HFFc6 (cell line): ENCODE data around the gene WNT7A. TPM values are rescaled to one million over a fixed set of nuclear protein-coding genes. Genes with fewer than 3 reads are reported as not detected.

Source experiments
- DNase-seq: peaks from one replicate; pipeline ENCODE4 v3.0.0-alpha.2; 2018
- H3K27ac Mint-ChIP-seq: 2 replicates; pipeline ENCODE4 v1.8.0; 2020; ENCODE audit warnings: mild to moderate bottlenecking, mixed read lengths
- H3K27me3 Mint-ChIP-seq: 2 replicates; pipeline ENCODE4 v1.8.0; 2021; ENCODE audit warnings: mild to moderate bottlenecking, moderate library complexity, mixed read lengths; ENCODE audit not compliant: insufficient read depth
- H3K36me3 Mint-ChIP-seq: 2 replicates; pipeline ENCODE4 v1.8.0; 2021; ENCODE audit warnings: low read depth, mixed read lengths
- H3K4me1 Mint-ChIP-seq: 2 replicates; pipeline ENCODE4 v1.8.0; 2020; ENCODE audit warnings: low read depth, mixed read lengths
- H3K4me3 Mint-ChIP-seq: 2 replicates; pipeline ENCODE4 v1.8.0; 2020; ENCODE audit warnings: mild to moderate bottlenecking, moderate library complexity, mixed read lengths
- H3K9me3 Mint-ChIP-seq: 2 replicates; pipeline ENCODE4 v1.8.0; 2020; ENCODE audit warnings: mild to moderate bottlenecking, mixed read lengths
- CTCF ChIP-seq: fragments of 200-600 bp; sonication (generic); IDR thresholded peaks from 2 replicates; pipeline ENCODE4 v1.5.0; 2021; ENCODE audit warnings: antibody characterized with exemption, mild to moderate bottlenecking
- total RNA-seq, 6 experiments: library from RNA; stranded (reverse); fragmentation: NEBNext Ultra II Directional; extraction: Animal tissue kit (Norgen Biotek cat#: 25700); gene quantifications; 2 replicates in 1 of 6; 3 replicates in 5 of 6; pipeline ENCODE4 v1.2.3, GENCODE V29; 2021

Gene WNT7A
- total RNA-seq, 6 experiments from 2014 or later = not detected

GRCh38 chr3:13879102-13879945 is 547 bp downstream of the WNT7A start:
- Mint-ChIP-seq H3K4me1 (no peaks in the 10 kb centered on the region), H3K4me3 (no peak overlapping the region), H3K9me3 (peaks cover 4% of the 10 kb centered on the region; the same call in 1 of the 2 replicates), H3K27me3 (peaks cover 42% of the 10 kb centered on the region), H3K27ac (no peak overlapping the region), H3K36me3 (no peaks in the 10 kb centered on the region)
- no peak for TF ChIP-seq CTCF
- DNase-seq = no peak

DNA sequence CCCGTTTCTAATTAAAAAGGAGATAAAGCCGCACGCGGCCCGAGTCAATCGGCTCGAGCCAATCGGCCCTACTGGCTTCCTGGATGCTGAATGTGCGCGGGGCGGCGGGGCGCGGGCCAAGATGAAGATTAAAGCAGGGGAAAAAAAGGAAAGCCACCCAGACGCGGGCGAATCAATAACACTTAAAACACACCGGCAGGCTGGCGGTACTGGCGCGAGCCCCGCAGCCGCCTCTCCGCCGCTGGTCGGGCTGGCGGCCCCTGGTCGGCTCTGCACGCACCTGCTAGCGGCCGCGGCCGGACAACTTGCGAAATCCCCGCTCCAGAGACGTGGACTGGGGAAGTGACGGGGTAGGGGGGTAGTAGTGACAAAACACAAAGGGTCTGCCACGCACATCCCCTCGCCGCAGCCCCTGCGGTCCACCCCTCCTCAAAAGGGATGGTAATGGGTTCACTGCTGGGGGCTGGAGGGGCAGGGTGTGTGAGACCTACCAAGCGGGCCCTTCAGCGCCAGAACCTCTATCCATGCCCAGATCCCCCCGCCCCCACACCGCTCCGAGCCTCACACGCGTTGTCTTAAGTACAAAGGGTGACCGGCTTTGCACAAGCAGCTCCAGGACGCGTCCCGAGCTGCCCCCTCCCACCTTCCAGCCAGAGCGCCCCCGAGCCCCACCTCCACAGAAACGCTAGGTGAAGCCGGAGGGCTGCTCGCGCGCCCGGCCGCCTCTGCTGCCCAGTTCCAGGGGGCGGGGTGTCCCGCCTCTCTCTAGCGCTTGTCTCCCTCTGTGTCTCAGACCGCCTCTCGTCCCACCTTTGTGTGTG is 1.4 kb downstream of the WNT7A start:
- Mint-ChIP-seq H3K4me3 (no peak overlapping the region), H3K4me1 (no peaks in the 10 kb centered on the region), H3K9me3 (peaks cover 4% of the 10 kb centered on the region; the same call in 1 of the 2 replicates), H3K27me3 (peaks cover 39% of the 10 kb centered on the region), H3K27ac (no peak overlapping the region), H3K36me3 (no peaks in the 10 kb centered on the region)
- DNase-seq = no peak
- no peak for TF ChIP-seq CTCF

DNA sequence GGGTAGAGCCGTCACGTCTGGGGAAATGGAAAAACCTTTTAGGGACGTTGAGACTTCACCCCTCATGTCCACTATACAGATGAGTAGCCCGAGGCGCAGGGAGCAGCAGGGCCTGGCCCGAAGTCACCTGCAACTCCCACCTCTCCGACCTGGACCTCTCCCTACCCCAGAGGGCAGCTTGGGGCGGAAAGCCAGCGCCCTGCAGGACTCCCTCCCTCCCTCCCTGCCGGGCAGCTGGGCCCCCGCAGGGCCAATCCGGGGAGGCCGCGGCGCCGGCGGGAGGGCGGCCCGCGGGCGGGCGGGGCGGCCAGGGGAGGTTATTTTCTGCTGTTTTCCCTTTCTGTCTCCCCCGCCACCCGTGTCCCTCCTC is 2.0 kb downstream of the WNT7A start:
- H3K36me3 Mint-ChIP-seq = no peaks in the 10 kb centered on the region
- no peak overlapping the region for H3K27ac Mint-ChIP-seq
- peaks cover 42% of the 10 kb centered on the region for H3K27me3 Mint-ChIP-seq
- no peaks in the 10 kb centered on the region for H3K4me1 Mint-ChIP-seq
- H3K9me3 Mint-ChIP-seq = peaks cover 4% of the 10 kb centered on the region; the same call in 1 of the 2 replicates
- no peak for TF ChIP-seq CTCF
- DNase-seq = no peak
- H3K4me3 Mint-ChIP-seq = no peak overlapping the region

- H3K4me3 Mint-ChIP-seq = no peak overlapping the region
Measured at GRCh38 chr3:13876451-13877100, 3.3 kb downstream of the WNT7A start.

More at GRCh38 chr3:13876451-13877100, 3.3 kb downstream of the WNT7A start:
- Mint-ChIP-seq H3K36me3 (no peaks in the 10 kb centered on the region), H3K4me1 (no peaks in the 10 kb centered on the region), H3K9me3 (peaks cover 3% of the 10 kb centered on the region; the same call in 1 of the 2 replicates), H3K27ac (no peak overlapping the region), H3K27me3 (peaks cover 38% of the 10 kb centered on the region)
- no peak for TF ChIP-seq CTCF
- DNase-seq = no peak
